ENCODE results near the gene TMEM117.
"Not testable (repeated sequence)": the region's sequence is repeated elsewhere in the genome, so short reads cannot be mapped to it uniquely, and the experiment has no call there.

TMEM117 gene

DNA sequence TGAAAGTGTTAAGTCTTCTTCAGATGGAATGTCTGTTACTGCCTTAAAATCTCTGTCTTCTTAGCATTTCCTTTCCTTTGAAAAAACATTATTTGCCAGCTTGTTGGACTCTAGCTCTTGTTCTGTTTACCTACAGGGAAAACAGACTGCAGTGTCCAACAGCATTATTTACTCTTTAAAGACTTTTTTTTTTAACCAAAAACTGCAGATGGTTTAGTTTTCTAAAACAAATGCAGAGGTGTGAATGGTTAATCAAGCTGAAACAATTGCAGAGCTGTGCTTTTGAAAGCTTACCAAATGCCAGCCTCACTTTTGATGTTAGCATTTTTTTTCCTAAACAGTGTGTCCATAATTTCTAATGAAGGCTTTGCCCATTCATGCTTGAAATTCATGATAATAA is 323.3 kb downstream of the TMEM117 start:
- no peak overlapping the region for H3K4me3 ChIP-seq (ENCODE audit: low read depth in 1 of 2, low read length in 2 of 2)
- H3K9me3 ChIP-seq (ENCODE audit: control insufficient read depth in 1 of 2, low read length in 2 of 2) = no peaks in the 10 kb centered on the region
- no peaks in the 10 kb centered on the region for H3K4me1 ChIP-seq (ENCODE audit: control insufficient read depth in 1 of 2, insufficient read depth in 2 of 2, low read length in 2 of 2)
- H3K27ac ChIP-seq (ENCODE audit: low read length) = no peak overlapping the region
- H3K27me3 ChIP-seq (ENCODE audit: low read depth, low read length) = no peaks in the 10 kb centered on the region
- no peaks in the 10 kb centered on the region for H3K36me3 ChIP-seq (ENCODE audit: control insufficient read depth in 1 of 2, insufficient read depth in 2 of 2, low read length in 2 of 2)

DNA sequence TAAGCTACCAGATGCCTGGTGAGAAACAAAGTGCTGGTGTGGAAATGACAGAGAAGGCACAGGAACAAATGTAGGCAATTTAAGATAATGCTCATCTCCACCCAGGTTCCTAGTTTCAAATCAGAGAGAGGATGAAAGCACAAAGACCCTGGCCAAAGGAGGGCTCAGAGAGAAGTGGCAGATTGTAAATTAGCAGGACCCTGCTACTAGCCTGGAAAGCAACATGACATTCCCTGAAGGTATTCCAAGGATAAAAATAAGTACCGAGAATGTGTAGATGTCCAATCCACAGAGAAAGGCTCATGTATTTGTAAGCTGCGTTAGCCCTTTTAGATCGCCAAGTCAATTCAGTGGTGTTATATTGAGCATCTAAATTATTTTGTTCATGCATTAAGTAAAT is 324.0 kb downstream of the TMEM117 start:
- Histone ChIP-seq H3K4me1 (ENCODE audit: control insufficient read depth in 1 of 2, insufficient read depth in 2 of 2, low read length in 2 of 2) (no peaks in the 10 kb centered on the region), H3K27me3 (ENCODE audit: low read depth, low read length) (no peaks in the 10 kb centered on the region), H3K27ac (ENCODE audit: low read length) (no peak overlapping the region), H3K9me3 (ENCODE audit: control insufficient read depth in 1 of 2, low read length in 2 of 2) (no peaks in the 10 kb centered on the region), H3K36me3 (ENCODE audit: control insufficient read depth in 1 of 2, insufficient read depth in 2 of 2, low read length in 2 of 2) (no peaks in the 10 kb centered on the region), H3K4me3 (ENCODE audit: low read depth in 1 of 2, low read length in 2 of 2) (no peak overlapping the region)

DNA sequence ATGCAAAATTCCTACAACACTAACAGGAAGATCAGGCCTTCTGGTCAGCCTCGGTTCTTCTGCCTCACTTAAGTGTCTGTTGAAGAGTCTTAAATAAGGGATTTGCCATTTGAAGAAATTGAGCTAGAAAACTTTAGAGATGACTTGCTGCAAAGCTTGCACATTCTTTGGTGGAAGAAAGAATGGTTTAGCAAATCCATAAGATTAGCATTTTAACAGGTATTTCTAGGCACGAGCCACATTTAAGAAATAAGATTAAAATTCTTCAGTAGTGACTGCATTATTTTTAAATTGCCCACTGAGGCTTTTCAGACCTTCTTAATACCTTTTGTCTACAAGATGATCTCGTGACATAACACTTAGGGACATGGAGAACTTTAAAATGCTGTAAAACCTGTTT is 327.1 kb downstream of the TMEM117 start:
- no peaks in the 10 kb centered on the region for H3K9me3 ChIP-seq (ENCODE audit: control insufficient read depth in 1 of 2, low read length in 2 of 2)
- H3K27ac ChIP-seq (ENCODE audit: low read length) = no peak overlapping the region
- H3K4me1 ChIP-seq (ENCODE audit: control insufficient read depth in 1 of 2, insufficient read depth in 2 of 2, low read length in 2 of 2) = no peaks in the 10 kb centered on the region
- no peaks in the 10 kb centered on the region for H3K27me3 ChIP-seq (ENCODE audit: low read depth, low read length)
- H3K4me3 ChIP-seq (ENCODE audit: low read depth in 1 of 2, low read length in 2 of 2) = no peak overlapping the region
- H3K36me3 ChIP-seq (ENCODE audit: control insufficient read depth in 1 of 2, insufficient read depth in 2 of 2, low read length in 2 of 2) = no peaks in the 10 kb centered on the region

DNA sequence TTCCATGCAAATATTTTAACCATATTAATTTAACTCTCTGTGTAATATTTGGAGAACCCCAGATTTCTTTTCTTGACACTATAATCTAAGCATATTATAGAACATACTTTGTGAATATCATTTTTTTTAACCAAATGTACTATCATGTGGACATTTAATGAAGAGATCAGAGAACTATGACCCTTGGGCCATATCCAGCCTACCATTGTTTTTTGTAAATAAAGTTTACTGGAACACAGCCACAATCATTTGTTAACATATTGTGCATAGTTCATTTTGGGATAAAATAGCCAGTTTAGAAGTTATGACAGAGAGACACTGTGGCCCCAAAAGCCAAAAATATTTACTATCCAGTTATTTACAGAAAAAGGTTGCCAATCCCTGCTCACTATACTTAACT is 338.2 kb downstream of the TMEM117 start:
- Histone ChIP-seq H3K4me3 (ENCODE audit: low read depth in 1 of 2, low read length in 2 of 2) (no peak overlapping the region), H3K27me3 (ENCODE audit: low read depth, low read length) (no peaks in the 10 kb centered on the region), H3K36me3 (ENCODE audit: control insufficient read depth in 1 of 2, insufficient read depth in 2 of 2, low read length in 2 of 2) (no peaks in the 10 kb centered on the region), H3K4me1 (ENCODE audit: control insufficient read depth in 1 of 2, insufficient read depth in 2 of 2, low read length in 2 of 2) (no peaks in the 10 kb centered on the region), H3K9me3 (ENCODE audit: control insufficient read depth in 1 of 2, low read length in 2 of 2) (no peaks in the 10 kb centered on the region), H3K27ac (ENCODE audit: low read length) (no peak overlapping the region)

DNA sequence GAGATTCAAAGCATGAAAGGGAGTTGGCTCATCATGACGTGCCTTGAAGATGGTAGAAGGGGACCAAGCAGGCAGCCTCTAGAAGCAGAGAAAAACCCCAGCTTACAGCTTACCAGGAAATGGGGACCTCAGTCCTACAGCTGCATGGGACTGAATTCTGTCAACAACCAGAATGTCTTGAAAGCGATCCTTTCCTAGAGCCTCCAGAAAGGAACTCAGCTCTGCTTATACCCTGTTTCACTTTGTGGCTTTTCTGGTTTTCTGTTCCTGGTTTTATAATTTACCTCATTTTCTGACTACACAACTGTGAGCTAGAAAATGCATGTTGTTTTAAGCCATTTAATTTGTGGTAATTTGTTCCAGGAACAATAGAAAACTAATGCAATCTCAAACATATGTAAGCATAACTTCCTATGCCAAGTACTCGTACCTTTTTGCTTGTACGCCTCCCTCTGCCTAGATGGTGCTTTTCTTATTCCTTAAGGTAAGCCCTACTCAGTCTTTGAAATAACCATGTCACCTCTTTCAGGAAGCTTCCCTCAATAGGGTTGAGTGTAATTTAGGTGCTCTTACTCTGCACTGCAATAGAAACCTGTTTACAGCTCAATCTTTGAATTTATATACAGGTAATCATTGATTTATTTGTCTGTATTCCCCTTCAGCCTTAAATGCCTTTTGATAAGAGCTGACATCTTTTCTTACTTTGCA is 348.8 kb downstream of the TMEM117 start:
- no peak overlapping the region for H3K4me3 ChIP-seq (ENCODE audit: low read depth in 1 of 2, low read length in 2 of 2)
- no peaks in the 10 kb centered on the region for H3K27me3 ChIP-seq (ENCODE audit: low read depth, low read length)
- no peaks in the 10 kb centered on the region for H3K36me3 ChIP-seq (ENCODE audit: control insufficient read depth in 1 of 2, insufficient read depth in 2 of 2, low read length in 2 of 2)
- H3K27ac ChIP-seq (ENCODE audit: low read length) = no peak overlapping the region
- no peaks in the 10 kb centered on the region for H3K4me1 ChIP-seq (ENCODE audit: control insufficient read depth in 1 of 2, insufficient read depth in 2 of 2, low read length in 2 of 2)
- no peaks in the 10 kb centered on the region for H3K9me3 ChIP-seq (ENCODE audit: control insufficient read depth in 1 of 2, low read length in 2 of 2)

DNA sequence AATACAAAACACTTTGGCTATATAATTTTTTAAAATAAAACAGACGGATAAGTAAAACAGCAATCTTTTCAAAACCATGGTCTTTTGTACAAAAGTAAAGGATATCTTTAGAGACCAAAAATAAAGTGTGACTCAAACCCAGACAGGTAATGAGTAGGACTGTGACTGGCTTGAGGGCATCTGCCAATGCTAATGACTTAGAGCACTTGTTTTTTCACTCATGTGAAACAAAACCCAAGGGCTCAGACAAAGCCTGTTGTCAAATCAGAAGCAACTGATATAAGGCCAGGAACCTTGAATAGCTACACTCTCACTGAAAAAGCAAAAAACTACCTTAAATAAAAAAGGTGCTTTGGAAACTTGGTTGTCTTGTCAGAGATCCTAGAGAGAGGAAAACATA is 357.4 kb downstream of the TMEM117 start:
- H3K4me1 ChIP-seq (ENCODE audit: control insufficient read depth in 1 of 2, insufficient read depth in 2 of 2, low read length in 2 of 2) = no peaks in the 10 kb centered on the region
- H3K9me3 ChIP-seq (ENCODE audit: control insufficient read depth in 1 of 2, low read length in 2 of 2) = no peaks in the 10 kb centered on the region

DNA sequence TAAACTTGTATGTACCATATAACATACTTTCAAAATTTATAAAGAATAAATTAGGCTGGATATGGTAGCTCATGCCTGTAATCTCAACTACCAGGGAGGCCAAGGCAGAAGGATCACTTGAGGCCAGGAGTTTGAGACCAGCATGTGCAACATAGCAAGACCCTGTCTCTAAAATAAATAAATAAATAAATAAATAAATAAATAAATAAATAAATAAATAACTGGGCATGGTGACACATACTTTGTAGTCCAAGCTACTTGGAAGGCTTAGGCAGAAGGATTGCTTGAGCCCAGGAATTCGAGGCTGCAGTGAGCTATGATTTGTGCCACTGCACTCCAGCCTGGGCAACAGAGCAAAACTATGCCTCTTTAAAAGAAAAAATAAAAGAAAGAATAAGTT is 359.8 kb downstream of the TMEM117 start:
- not testable (repeated sequence) for H3K4me3 ChIP-seq (ENCODE audit: low read depth in 1 of 2, low read length in 2 of 2); H3K4me1 ChIP-seq (ENCODE audit: control insufficient read depth in 1 of 2, insufficient read depth in 2 of 2, low read length in 2 of 2); H3K27ac ChIP-seq (ENCODE audit: low read length); H3K9me3 ChIP-seq (ENCODE audit: control insufficient read depth in 1 of 2, low read length in 2 of 2); H3K27me3 ChIP-seq (ENCODE audit: low read depth, low read length); H3K36me3 ChIP-seq (ENCODE audit: control insufficient read depth in 1 of 2, insufficient read depth in 2 of 2, low read length in 2 of 2)

More for the DNA sequence above, 357.4 kb downstream of the TMEM117 start:
- Histone ChIP-seq H3K4me3 (ENCODE audit: low read depth in 1 of 2, low read length in 2 of 2) (no peak overlapping the region), H3K27ac (ENCODE audit: low read length) (no peak overlapping the region), H3K36me3 (ENCODE audit: control insufficient read depth in 1 of 2, insufficient read depth in 2 of 2, low read length in 2 of 2) (no peaks in the 10 kb centered on the region), H3K27me3 (ENCODE audit: low read depth, low read length) (no peaks in the 10 kb centered on the region)

DNA sequence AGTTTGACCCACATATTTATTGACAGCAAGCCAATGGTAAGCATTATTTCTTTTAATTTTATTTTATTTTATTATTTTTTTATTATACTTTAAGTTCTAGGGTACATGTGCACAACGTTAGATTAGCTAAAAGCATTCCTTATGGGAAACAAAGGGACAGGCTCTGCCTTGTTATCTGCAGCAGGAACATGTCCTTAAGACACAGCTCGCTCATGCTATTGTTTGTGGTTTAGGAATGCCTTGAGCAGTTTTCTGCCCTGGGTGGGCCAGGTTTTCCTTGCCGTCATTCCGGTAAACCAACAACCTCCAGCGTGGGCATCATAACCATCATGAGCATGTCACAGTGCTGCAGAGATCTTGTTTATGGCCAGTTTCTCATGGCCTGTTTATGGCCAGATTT is 370.2 kb downstream of the TMEM117 start:
- no peaks in the 10 kb centered on the region for H3K27me3 ChIP-seq (ENCODE audit: low read depth, low read length)
- H3K36me3 ChIP-seq (ENCODE audit: control insufficient read depth in 1 of 2, insufficient read depth in 2 of 2, low read length in 2 of 2) = no peaks in the 10 kb centered on the region
- H3K27ac ChIP-seq (ENCODE audit: low read length) = no peak overlapping the region
- peaks cover 0 to 9% of the 10 kb centered on the region in 2 donors for H3K9me3 ChIP-seq (ENCODE audit: control insufficient read depth in 1 of 2, low read length in 2 of 2)
- H3K4me3 ChIP-seq (ENCODE audit: low read depth in 1 of 2, low read length in 2 of 2) = no peak overlapping the region
- no peaks in the 10 kb centered on the region for H3K4me1 ChIP-seq (ENCODE audit: control insufficient read depth in 1 of 2, insufficient read depth in 2 of 2, low read length in 2 of 2)

DNA sequence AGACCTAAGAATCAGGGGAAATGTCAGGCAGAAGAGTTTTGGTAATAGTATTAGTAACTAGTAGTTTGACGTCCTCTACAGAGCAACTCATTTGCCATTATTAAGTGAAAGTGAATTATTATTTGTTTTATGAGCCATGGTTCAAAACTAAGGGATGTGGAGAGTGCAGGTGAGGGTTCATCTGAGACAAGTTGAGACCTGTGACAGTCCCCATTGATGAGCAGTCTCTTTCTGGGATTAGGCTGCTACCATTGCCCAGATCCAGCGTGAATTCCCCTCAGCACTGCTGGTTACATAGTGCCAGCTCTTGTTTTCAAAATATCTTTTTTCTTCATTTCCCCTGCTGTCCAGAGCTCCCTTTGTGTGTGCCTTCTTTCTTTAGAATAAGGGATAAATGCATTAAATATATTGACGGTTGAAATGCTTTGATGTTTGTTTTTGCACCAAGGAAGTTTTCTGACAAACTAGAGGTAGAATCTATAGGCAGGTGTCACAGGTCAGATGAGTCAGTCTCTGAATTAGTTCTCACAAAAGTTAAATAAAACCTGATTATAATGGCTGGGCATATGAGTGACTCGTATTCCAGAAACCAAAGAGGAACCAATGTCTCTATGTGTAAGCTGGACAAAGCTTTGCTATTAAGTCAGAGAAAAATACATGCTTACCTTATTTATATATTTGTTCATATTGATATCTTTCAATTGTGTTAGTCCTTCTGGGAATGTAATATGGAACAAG is 381.4 kb downstream of the TMEM117 start:
- no peaks in the 10 kb centered on the region for H3K27me3 ChIP-seq (ENCODE audit: low read depth, low read length)
- H3K9me3 ChIP-seq (ENCODE audit: control insufficient read depth in 1 of 2, low read length in 2 of 2) = no peaks in the 10 kb centered on the region
- no peak overlapping the region for H3K4me3 ChIP-seq (ENCODE audit: low read depth in 1 of 2, low read length in 2 of 2)
- no peaks in the 10 kb centered on the region for H3K4me1 ChIP-seq (ENCODE audit: control insufficient read depth in 1 of 2, insufficient read depth in 2 of 2, low read length in 2 of 2)
- peaks cover 0 to 6% of the 10 kb centered on the region in 2 donors for H3K36me3 ChIP-seq (ENCODE audit: control insufficient read depth in 1 of 2, insufficient read depth in 2 of 2, low read length in 2 of 2)
- H3K27ac ChIP-seq (ENCODE audit: low read length) = no peak overlapping the region

DNA sequence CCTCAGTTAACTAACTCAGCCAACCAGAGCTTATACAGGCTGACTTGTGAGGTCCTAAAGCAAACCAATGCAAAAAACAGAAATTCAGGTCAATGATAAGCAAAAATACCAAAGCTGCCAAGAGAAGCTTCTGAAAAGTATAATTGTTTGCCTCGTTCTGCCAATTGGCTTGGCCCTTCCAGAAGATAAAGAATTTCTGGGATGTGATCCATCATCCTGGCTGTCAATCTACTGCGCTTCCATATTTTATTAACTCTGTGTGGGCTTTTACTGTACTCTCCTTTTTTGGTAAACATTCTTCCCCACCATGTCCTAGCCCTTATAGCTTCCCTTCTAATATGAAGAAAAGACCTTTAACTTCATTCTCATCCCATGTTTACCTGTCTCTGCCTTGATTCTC is 387.9 kb downstream of the TMEM117 start:
- no peak overlapping the region for H3K4me3 ChIP-seq (ENCODE audit: low read depth in 1 of 2, low read length in 2 of 2)
- no peaks in the 10 kb centered on the region for H3K4me1 ChIP-seq (ENCODE audit: control insufficient read depth in 1 of 2, insufficient read depth in 2 of 2, low read length in 2 of 2)
- no peaks in the 10 kb centered on the region for H3K9me3 ChIP-seq (ENCODE audit: control insufficient read depth in 1 of 2, low read length in 2 of 2)
- no peaks in the 10 kb centered on the region for H3K27me3 ChIP-seq (ENCODE audit: low read depth, low read length)
- H3K27ac ChIP-seq (ENCODE audit: low read length) = no peak overlapping the region
- H3K36me3 ChIP-seq (ENCODE audit: control insufficient read depth in 1 of 2, insufficient read depth in 2 of 2, low read length in 2 of 2) = no peaks in the 10 kb centered on the region

DNA sequence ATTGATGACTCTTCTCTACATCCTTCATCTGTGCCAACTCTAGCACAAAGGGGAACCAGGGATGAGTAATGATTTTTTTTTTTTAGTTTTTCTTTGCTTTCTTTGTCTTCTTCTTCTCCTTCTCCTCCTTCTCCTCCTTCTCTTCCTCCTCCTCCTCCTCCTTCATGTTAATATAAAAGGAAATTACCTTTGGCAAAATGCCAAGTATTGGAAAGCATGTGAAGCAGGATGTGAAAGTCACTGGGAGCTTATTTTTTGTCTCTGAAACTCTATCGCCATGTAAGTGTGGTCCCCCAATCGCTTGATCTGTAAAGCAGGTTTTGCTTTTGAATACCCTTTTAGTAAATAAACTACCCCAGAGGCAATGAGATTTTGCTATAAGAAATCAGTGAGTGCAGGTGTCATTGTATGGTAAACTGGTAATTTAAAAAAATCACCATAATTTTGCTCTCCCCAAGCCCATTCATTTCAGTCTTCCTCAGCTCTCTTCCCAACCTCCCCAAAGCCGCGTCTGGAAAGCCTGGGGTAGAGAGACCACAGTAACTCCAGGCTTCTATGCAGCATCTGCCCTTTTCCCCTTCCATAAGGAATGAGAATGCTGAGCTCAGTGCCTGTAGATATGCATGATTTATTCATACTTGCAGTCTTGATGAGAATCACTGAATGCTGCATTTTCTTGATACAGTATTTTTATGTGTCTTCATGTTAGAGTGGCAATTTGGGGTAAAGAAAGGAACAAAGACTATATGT is 388.7 kb downstream of the TMEM117 start:
- Histone ChIP-seq H3K4me3 (ENCODE audit: low read depth in 1 of 2, low read length in 2 of 2) (no peak overlapping the region), H3K27me3 (ENCODE audit: low read depth, low read length) (no peaks in the 10 kb centered on the region), H3K27ac (ENCODE audit: low read length) (no peak overlapping the region), H3K4me1 (ENCODE audit: control insufficient read depth in 1 of 2, insufficient read depth in 2 of 2, low read length in 2 of 2) (no peaks in the 10 kb centered on the region), H3K9me3 (ENCODE audit: control insufficient read depth in 1 of 2, low read length in 2 of 2) (no peaks in the 10 kb centered on the region), H3K36me3 (ENCODE audit: control insufficient read depth in 1 of 2, insufficient read depth in 2 of 2, low read length in 2 of 2) (no peaks in the 10 kb centered on the region)
